OCI-LY7 (cell line): ENCODE measurements around the gene PCK1. TPM values are rescaled to one million over a fixed set of nuclear protein-coding genes. Genes with fewer than 3 reads are reported as not detected.

ENCODE experiments used
- BruUV-seq: library from RNA; stranded (reverse); fragments of 400-500 nt; replicated peaks from 2 replicates; lab custom pipeline; 2021; lab: Mats Ljungman, UMichigan
- CTCF ChIA-PET: fragments of 300-600 bp; sonication (Branson Sonifier 250); formaldehyde crosslinking; loops from one replicate; lab custom pipeline; 2022; ENCODE audit warnings: antibody characterized with exemption; ENCODE audit not compliant: unreplicated experiment; lab: Charles Lee
- POLR2A ChIA-PET: fragments of 300-600 bp; sonication (Branson Sonifier 250); formaldehyde crosslinking; loops from one replicate; lab custom pipeline; 2022; ENCODE audit warnings: antibody characterized with exemption; lab: Charles Lee
- DNase-seq: peaks from one replicate; pipeline ENCODE4 v3.0.0-alpha.2; 2015; ENCODE audit warnings: low spot score
- H2AFZ ChIP-seq: fragments of 200-600 bp; sonication (generic), shearing (Covaris generic); 2 replicates; pipeline ENCODE4 v1.6.1; 2014; ENCODE audit warnings: mild to moderate bottlenecking, antibody characterized with exemption, low read length, moderate library complexity
- H3K27ac ChIP-seq: fragments of 200-600 bp; sonication (generic); 2 replicates; pipeline ENCODE4 v1.5.1; 2014; ENCODE audit warnings: mixed run types, low read depth, mild to moderate bottlenecking, moderate library complexity, low read length, inconsistent platforms; ENCODE audit not compliant: poor library complexity, severe bottlenecking
- H3K36me3 ChIP-seq: fragments of 200-600 bp; sonication (generic); 2 replicates; pipeline ENCODE4 v1.6.1; 2014; ENCODE audit warnings: mild to moderate bottlenecking, antibody characterized with exemption, low read length, moderate library complexity, mixed read lengths; ENCODE audit not compliant: insufficient read depth
- H3K4me1 ChIP-seq: fragments of 200-600 bp; sonication (generic); 2 replicates; pipeline ENCODE4 v1.5.1; 2014; ENCODE audit warnings: mild to moderate bottlenecking, low read length; ENCODE audit not compliant: insufficient read depth, poor library complexity, severe bottlenecking
- H3K4me2 ChIP-seq: fragments of 200-600 bp; sonication (generic); 2 replicates; pipeline ENCODE4 v1.6.1; 2014; ENCODE audit warnings: mild to moderate bottlenecking, low read length
- H3K4me3 ChIP-seq: fragments of 200-600 bp; sonication (generic); 2 replicates; pipeline ENCODE4 v1.5.1; 2014; ENCODE audit warnings: mild to moderate bottlenecking, low read depth, low read length; ENCODE audit not compliant: poor library complexity, severe bottlenecking
- H3K79me2 ChIP-seq: fragments of 200-600 bp; sonication (generic); 2 replicates; pipeline ENCODE4 v1.6.1; 2016; ENCODE audit warnings: low read depth, mild to moderate bottlenecking, low read length, moderate library complexity, mixed read lengths; ENCODE audit not compliant: insufficient read depth
- H3K9me2 ChIP-seq: fragments of 200-600 bp; sonication (generic); 2 replicates; pipeline ENCODE4 v1.6.1; 2016; ENCODE audit warnings: mild to moderate bottlenecking, low read length, mixed read lengths; ENCODE audit not compliant: insufficient read depth
- H3K9me3 ChIP-seq: fragments of 200-600 bp; sonication (generic); 2 replicates; pipeline ENCODE4 v1.6.1; 2014; ENCODE audit warnings: mild to moderate bottlenecking, mixed run types, low read length, mixed read lengths
- H4K20me1 ChIP-seq: fragments of 200-600 bp; sonication (generic); 2 replicates; pipeline ENCODE4 v1.6.1; 2014; ENCODE audit warnings: mild to moderate bottlenecking, antibody characterized with exemption, low read length, moderate library complexity, mixed read lengths; ENCODE audit not compliant: insufficient read depth
- EZH2phosphoT487 ChIP-seq: fragments of 200-600 bp; sonication (generic); IDR thresholded peaks from 2 replicates; pipeline ENCODE4 v1.6.1; 2018; ENCODE audit warnings: low read depth, borderline replicate concordance, mild to moderate bottlenecking, mixed run types, antibody characterized with exemption, low read length, moderate library complexity, mixed read lengths
- intact Hi-C: fragments of 100-400 bp; cut with micrococcal nuclease; formaldehyde crosslinking; loops from one replicate; pipeline ENCODE4 v1.10.0; 2022; ENCODE audit not compliant: unreplicated experiment
- total RNA-seq, 2 experiments: library from RNA; depleted of rRNA in 1 of 2; stranded (reverse); fragments of >200 nt in 1 of 2; shearing (Covaris generic) in 1 of 2; gene quantifications; 2 replicates each; pipeline ENCODE4 v1.2.3, GENCODE V29; 2014 to 2022
- TF ChIP-seq, protein P1 (sequence below): fragments of 200-600 bp; sonication (generic); conservative IDR thresholded peaks from 2 replicates; pipeline ENCODE4 v1.5.1; 2014; ENCODE audit warnings: mild to moderate bottlenecking, antibody characterized with exemption, low read length, moderate library complexity, mixed read lengths

PCK1 gene
- total RNA-seq, 2 experiments from 2014 or later = 6.9 to 13.0 TPM

DNA sequence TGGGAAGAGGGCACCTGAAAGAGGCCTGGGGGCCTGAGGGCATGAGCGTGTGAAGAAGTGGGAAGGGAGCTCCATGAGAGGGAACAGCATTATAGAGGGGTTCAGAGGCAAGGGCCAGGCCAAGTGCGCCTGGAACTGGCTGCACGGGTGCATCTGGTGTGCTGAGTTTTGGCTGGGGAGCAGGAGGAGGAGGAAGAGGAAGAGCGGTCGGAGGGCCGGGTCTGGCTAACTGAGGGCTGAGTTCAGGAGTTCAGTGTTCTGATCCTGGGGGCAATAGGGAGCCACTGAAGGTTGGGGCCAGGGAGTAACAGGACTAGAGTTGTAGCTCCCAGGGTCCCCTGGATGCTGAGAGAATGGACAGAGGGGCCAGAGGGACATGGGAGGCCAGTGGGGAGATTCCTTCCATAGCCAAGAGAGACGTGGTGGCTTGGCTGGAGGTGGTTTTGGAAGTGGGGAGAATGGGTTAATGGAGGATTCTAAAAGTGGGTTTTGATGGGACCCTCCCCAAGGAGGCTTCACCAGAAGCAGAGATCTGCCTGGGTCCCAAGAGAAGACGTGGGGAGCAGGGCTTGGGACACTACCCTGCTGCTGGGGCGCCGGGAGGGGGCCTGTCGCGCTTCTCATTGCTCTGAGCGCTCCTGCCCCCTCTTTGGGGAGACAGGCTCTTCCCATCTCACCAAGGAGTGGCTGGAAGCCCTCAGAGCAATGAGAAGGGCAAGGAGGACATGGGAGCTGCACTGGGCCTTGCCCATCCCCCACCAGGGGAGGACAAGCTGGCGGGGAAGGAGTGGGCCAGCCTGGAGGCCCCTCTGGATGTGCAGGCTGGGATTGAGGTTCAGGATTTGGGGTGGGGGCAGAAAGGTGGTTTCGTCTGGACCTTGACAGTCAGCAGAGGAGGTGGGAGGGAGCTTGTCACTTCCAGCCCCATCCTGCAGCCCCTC lies 30.6 kb downstream of the PCK1 start:
- no peaks in the 10 kb centered on the region for H3K36me3 ChIP-seq
- H3K27ac ChIP-seq = no peak overlapping the region
- TF ChIP-seq EZH2phosphoT487 = no peak
- TF ChIP-seq, protein P1, sequence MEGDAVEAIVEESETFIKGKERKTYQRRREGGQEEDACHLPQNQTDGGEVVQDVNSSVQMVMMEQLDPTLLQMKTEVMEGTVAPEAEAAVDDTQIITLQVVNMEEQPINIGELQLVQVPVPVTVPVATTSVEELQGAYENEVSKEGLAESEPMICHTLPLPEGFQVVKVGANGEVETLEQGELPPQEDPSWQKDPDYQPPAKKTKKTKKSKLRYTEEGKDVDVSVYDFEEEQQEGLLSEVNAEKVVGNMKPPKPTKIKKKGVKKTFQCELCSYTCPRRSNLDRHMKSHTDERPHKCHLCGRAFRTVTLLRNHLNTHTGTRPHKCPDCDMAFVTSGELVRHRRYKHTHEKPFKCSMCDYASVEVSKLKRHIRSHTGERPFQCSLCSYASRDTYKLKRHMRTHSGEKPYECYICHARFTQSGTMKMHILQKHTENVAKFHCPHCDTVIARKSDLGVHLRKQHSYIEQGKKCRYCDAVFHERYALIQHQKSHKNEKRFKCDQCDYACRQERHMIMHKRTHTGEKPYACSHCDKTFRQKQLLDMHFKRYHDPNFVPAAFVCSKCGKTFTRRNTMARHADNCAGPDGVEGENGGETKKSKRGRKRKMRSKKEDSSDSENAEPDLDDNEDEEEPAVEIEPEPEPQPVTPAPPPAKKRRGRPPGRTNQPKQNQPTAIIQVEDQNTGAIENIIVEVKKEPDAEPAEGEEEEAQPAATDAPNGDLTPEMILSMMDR = no peak
- intact Hi-C loops = loop anchor here (5.0 kb wide), 1 partner anchor 499 kb away; no protein-coding TSS in a partner anchor
- H3K9me3 ChIP-seq = peaks cover 10% of the 10 kb centered on the region; the same call in 1 of the 2 replicates
- H3K4me3 ChIP-seq = no peak overlapping the region
- H4K20me1 ChIP-seq = no peaks in the 10 kb centered on the region
- no peak overlapping the region for H2AFZ ChIP-seq
- H3K79me2 ChIP-seq = no peaks in the 10 kb centered on the region
- no peak overlapping the region for H3K4me2 ChIP-seq
- CTCF ChIA-PET = interaction anchor here (0.6 kb wide), 1 partner anchor 203 kb away, joined by 3 read pairs; no protein-coding TSS in a partner anchor
- H3K9me2 ChIP-seq = no peaks in the 10 kb centered on the region
- no TSS peak for BruUV-seq
- POLR2A ChIA-PET = no interaction called here
- peaks cover 5% of the 10 kb centered on the region for H3K4me1 ChIP-seq
- no peak for DNase-seq

DNA sequence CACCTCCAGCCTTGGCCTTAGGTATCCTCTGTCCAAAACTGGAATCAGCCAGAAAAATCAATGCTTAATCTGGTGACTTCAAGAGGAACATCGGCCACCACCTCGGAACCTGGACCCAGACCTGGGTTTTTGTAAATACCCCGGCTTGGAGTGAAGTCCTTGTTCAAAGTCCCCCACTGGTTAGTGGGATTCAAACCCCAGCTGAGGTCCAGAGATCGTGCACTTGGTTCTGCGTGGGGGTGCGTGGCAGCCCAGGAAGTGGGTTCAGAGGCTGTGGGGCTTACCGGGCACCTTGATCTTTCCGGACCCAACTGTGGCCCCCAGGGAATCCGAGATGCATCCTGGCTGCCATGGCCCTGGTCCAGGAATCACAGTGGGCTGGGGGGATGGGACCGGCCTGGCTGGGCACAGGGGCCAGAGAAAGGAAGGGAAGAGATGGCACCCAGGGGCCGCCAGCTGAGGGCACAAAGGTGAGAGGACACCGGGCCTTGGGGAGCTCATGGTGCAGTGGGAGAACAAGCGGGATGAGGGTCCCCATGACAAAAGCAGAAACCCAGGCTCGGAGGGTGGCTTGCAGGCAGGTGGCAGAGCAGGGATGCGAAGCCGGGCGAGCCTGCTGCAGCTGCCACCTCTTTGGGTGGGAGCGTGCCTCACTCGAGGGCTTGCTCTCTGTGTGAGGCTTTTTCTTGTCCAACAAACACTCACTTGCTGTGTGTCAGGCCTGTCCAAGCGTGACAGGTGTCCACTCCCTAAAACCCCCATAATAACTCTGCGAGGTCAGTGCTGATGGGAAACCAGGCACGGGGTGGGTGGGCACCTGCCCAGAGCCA lies 31.6 kb downstream of the PCK1 start:
- no TSS peak for BruUV-seq
- no peak for TF ChIP-seq EZH2phosphoT487
- TF ChIP-seq, protein P1 = no peak
- no peak overlapping the region for H3K4me3 ChIP-seq
- intact Hi-C loops = loop anchor here (5.0 kb wide), 1 partner anchor 500 kb away; no protein-coding TSS in a partner anchor
- ChIA-PET CTCF (interaction anchor here (0.6 to 0.8 kb wide), 2 partner anchors 37 to 204 kb away, joined by 3 read pairs; no protein-coding TSS in a partner anchor), POLR2A (interaction anchor here (0.6 kb wide), 1 partner anchor 205 kb away, joined by 3 read pairs; no protein-coding TSS in a partner anchor)
- no peaks in the 10 kb centered on the region for H3K36me3 ChIP-seq
- no peaks in the 10 kb centered on the region for H3K9me2 ChIP-seq
- H2AFZ ChIP-seq = no peak overlapping the region
- H4K20me1 ChIP-seq = no peaks in the 10 kb centered on the region
- no peaks in the 10 kb centered on the region for H3K79me2 ChIP-seq
- DNase-seq = no peak
- no peak overlapping the region for H3K4me2 ChIP-seq
- H3K4me1 ChIP-seq = peaks cover 13% of the 10 kb centered on the region
- peaks cover 7% of the 10 kb centered on the region; the same call in 1 of the 2 replicates for H3K9me3 ChIP-seq
- H3K27ac ChIP-seq = no peak overlapping the region
